ENCODE results near the gene SRPRA. TPM values are rescaled to one million over a fixed set of nuclear protein-coding genes. Genes with fewer than 3 reads are reported as not detected.

The SRPRA gene, protein sequence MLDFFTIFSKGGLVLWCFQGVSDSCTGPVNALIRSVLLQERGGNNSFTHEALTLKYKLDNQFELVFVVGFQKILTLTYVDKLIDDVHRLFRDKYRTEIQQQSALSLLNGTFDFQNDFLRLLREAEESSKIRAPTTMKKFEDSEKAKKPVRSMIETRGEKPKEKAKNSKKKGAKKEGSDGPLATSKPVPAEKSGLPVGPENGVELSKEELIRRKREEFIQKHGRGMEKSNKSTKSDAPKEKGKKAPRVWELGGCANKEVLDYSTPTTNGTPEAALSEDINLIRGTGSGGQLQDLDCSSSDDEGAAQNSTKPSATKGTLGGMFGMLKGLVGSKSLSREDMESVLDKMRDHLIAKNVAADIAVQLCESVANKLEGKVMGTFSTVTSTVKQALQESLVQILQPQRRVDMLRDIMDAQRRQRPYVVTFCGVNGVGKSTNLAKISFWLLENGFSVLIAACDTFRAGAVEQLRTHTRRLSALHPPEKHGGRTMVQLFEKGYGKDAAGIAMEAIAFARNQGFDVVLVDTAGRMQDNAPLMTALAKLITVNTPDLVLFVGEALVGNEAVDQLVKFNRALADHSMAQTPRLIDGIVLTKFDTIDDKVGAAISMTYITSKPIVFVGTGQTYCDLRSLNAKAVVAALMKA
- 155 TPM for polyA plus RNA-seq (2012; ENCODE audit: insufficient read depth, insufficient read length, low read depth)

DNA sequence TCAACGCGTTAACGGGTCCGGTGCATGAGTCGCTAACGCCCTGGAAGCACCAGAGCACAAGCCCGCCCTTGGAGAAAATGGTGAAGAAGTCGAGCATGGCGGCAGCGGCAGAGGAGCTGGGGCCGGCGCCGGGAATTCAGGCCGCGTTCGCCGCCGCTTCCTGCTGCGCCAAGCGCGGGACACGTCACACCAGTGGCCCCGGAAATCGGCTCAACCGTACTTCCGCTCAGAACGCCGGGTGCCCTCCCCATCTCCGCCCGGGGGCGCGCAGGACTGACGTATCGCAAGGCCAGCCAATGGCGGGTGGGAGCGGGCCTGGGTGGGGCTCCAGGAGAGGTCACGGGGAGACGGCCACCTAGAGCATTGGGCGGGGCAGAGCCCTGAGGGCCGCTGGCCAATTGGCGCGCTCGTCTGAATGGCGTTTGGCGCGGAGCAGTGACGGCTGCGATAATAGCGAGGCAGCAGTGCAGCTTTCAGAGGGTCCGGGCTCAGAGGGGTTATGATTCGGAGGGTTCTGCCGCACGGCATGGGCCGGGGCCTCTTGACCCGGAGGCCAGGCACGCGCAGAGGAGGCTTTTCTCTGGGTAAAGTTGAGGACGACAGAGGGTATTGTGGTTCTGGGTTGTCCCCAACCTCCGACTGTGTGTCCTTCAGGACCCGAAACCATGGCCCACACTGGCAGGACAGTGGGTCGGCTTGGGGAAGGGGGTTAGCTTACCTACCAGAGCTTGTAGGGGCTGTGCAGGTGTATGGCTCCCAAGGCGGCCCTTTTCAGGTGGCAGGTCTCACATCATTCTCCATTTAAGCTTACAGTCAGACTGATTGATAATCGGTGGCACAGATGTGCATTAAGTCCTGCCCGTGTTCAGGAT is at the start of gene SRPRA, which contains the start of gene FOXRED1:
Gene SRPRA, minus strand, starts transcription at position 188 of the 872 bp plus-strand sequence. Its CDS starts 91 bp downstream, at position 97.
Gene FOXRED1, plus strand, starts transcription at position 447 of the 872 bp plus-strand sequence. Its CDS starts 53 bp downstream, at position 500.
- Histone ChIP-seq H3K9me3 (no peaks in the 10 kb centered on the region), H3K36me3 (peaks cover 48% of the 10 kb centered on the region), H3K4me1 (no peaks in the 10 kb centered on the region), H3K27me3 (no peaks in the 10 kb centered on the region), H3K4me3 (ENCODE audit: low read depth, low read length) (peak within 1 kb of the TSS; percentile 92)
- DNase-seq, result peak; percentile 100
- TF ChIP-seq CTCF (IDR thresholded peaks at IDR 0.05; ENCODE audit: low read depth, low read length), result no peak

DNA sequence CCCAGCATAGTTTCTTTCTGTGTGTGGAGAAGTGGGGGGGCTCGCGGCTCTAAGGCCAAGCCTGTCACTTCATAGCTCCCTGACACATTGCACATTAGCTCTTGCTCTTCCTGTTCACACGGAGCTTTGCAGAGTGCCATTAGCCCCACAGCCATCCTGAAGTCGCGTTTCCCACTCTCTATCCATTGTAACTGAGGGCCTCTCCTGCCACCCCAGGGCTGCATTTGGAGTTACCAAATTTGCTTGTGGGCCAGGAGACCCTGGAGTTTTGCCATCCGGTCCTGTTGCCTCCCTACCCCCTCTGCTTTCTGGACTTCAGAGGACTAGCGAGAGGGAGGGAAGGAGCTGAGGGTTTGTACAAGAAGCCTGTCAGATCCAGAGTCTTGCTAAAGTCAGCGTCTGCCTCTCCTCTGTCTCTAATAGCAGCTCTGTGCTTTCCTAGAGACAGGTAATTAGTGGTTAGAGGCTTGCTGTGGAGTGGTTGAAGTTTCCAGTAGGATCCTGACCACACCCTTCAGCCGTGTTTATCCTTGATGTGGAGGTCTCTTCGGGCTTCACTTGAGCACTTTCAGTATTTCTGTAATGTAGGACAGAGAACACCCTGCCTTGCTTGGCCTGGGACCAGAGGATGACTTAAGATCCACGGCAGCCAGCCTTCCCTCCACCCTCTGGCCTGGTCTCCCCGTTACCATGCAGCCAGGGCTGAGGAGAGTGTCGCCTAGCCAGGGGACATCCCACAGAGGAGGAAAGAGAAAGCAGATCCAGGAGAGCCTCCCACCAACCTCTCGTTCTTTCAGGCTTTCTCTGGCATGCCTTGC is 49.3 kb upstream of the SRPRA start:
- TF ChIP-seq CTCF (IDR thresholded peaks at IDR 0.05; ENCODE audit: low read depth, low read length), result no peak
- no peak for DNase-seq
- no peaks in the 10 kb centered on the region for H3K9me3 ChIP-seq
- H3K4me3 ChIP-seq (ENCODE audit: low read depth, low read length), result no peak overlapping the region
- peaks cover 3% of the 10 kb centered on the region for H3K4me1 ChIP-seq
- H3K27me3 ChIP-seq, result no peaks in the 10 kb centered on the region
- H3K36me3 ChIP-seq, result peaks cover 3% of the 10 kb centered on the region; the same call in 1 of the 2 replicates

DNA sequence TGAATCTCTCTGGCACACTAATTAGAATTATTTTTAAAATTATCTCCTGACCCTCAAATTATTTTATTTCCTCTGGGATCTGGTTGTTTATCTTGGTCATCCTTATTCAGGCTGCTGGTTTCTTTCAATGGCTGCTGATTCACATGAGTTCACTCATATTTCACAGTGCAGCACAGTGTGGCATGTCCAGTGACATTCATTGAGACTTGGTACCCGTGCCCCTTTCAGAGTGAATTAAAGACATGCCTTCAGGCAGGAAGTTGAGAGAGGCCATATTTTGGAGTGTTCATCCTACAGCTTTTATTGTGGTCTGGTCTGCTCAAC is 48.7 kb upstream of the SRPRA start:
- no peak for DNase-seq
- peaks cover 3% of the 10 kb centered on the region; the same call in 1 of the 2 replicates for H3K36me3 ChIP-seq
- H3K4me1 ChIP-seq, result peaks cover 3% of the 10 kb centered on the region
- no peak for TF ChIP-seq CTCF (IDR thresholded peaks at IDR 0.05; ENCODE audit: low read depth, low read length)
- H3K9me3 ChIP-seq, result no peaks in the 10 kb centered on the region
- no peaks in the 10 kb centered on the region for H3K27me3 ChIP-seq
- no peak overlapping the region for H3K4me3 ChIP-seq (ENCODE audit: low read depth, low read length)

- H3K36me3 ChIP-seq, result peaks cover 3% of the 10 kb centered on the region; the same call in 1 of the 2 replicates
- no peak overlapping the region for H3K4me3 ChIP-seq (ENCODE audit: low read depth, low read length)
- H3K4me1 ChIP-seq, result peaks cover 3% of the 10 kb centered on the region
- no peak for DNase-seq
- H3K27me3 ChIP-seq, result no peaks in the 10 kb centered on the region
- no peaks in the 10 kb centered on the region for H3K9me3 ChIP-seq
- TF ChIP-seq CTCF (IDR thresholded peaks at IDR 0.05; ENCODE audit: low read depth, low read length), result no peak
These were observed 45.1 kb upstream of the SRPRA start for GRCh38 chr11:126313826-126314225.

DNA sequence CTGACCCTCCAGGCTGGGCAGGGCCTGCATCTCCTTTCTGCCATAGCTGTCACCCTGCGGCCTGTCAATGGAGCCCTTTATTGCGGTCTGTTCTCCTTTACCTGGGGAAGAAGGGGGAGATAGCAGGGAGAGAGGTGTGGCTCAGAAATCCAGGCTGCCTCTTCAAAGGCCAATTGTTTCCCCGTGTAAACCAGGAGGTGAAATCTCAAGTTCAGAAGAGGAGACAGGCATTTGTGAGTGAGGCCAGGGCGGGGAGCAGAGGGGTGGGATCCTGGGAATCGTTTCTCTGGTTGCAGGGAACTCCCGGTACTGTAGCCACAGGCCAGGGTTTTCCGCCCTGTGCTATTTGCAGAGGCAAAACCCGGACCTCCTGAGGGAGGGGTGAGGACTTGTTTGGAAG is 44.3 kb upstream of the SRPRA start:
- no peak overlapping the region for H3K4me3 ChIP-seq (ENCODE audit: low read depth, low read length)
- DNase-seq, result no peak
- TF ChIP-seq CTCF (IDR thresholded peaks at IDR 0.05; ENCODE audit: low read depth, low read length), result no peak
- peaks cover 3% of the 10 kb centered on the region for H3K4me1 ChIP-seq
- H3K27me3 ChIP-seq, result no peaks in the 10 kb centered on the region
- H3K9me3 ChIP-seq, result no peaks in the 10 kb centered on the region
- H3K36me3 ChIP-seq, result peaks cover 3% of the 10 kb centered on the region; the same call in 1 of the 2 replicates

All from BE2C (cell line).